Mucosa of rectum (tissue), 2 donors: ENCODE results near the gene RPL36.

ENCODE experiments used
- H3K27ac ChIP-seq, 2 donors: one replicate each; pipeline ENCODE4 v1.7.0; 2013; ENCODE audit warnings: inconsistent platforms in 2 of 2, low read depth in 2 of 2, low read length in 2 of 2
- H3K27me3 ChIP-seq, 2 donors: one replicate each; pipeline ENCODE4 v1.7.0; 2013; ENCODE audit warnings: low read length in 2 of 2; ENCODE audit not compliant: control insufficient read depth in 2 of 2, insufficient read depth in 2 of 2
- H3K36me3 ChIP-seq, 2 donors: one replicate each; pipeline ENCODE4 v1.7.0; 2013; ENCODE audit warnings: low read length in 2 of 2; ENCODE audit not compliant: control insufficient read depth in 2 of 2, insufficient read depth in 2 of 2
- H3K4me1 ChIP-seq, 2 donors: one replicate each; pipeline ENCODE4 v1.7.0; 2013; ENCODE audit warnings: low read length in 2 of 2, mild to moderate bottlenecking in 1 of 2; ENCODE audit not compliant: control insufficient read depth in 2 of 2, insufficient read depth in 2 of 2
- H3K4me3 ChIP-seq, 2 donors: one replicate each; pipeline ENCODE4 v1.7.0; 2013; ENCODE audit warnings: low read length in 2 of 2
- H3K9ac ChIP-seq, 2 donors: one replicate each; pipeline ENCODE4 v1.7.0; 2013; ENCODE audit warnings: low read length in 2 of 2, low read depth in 1 of 2, mild to moderate bottlenecking in 1 of 2
- H3K9me3 ChIP-seq, 2 donors: one replicate each; pipeline ENCODE4 v1.7.0; 2013; ENCODE audit warnings: low read length in 2 of 2; ENCODE audit not compliant: control insufficient read depth in 2 of 2
- donor health status: healthy.
- donor health status: Normal muscosa, but diverticular disease.

Gene RPL36

GRCh38 chr19:5654931-5655330, 35.2 kb upstream of the RPL36 start:
- no peak overlapping the region for H3K27ac ChIP-seq
- H3K9ac ChIP-seq: no peak overlapping the region
- no peaks in the 10 kb centered on the region for H3K9me3 ChIP-seq
- no peak overlapping the region for H3K4me3 ChIP-seq
- no peaks in the 10 kb centered on the region for H3K4me1 ChIP-seq
- H3K36me3 ChIP-seq: peaks cover 64 to 71% of the 10 kb centered on the region in 2 donors
- H3K27me3 ChIP-seq: no peaks in the 10 kb centered on the region

DNA sequence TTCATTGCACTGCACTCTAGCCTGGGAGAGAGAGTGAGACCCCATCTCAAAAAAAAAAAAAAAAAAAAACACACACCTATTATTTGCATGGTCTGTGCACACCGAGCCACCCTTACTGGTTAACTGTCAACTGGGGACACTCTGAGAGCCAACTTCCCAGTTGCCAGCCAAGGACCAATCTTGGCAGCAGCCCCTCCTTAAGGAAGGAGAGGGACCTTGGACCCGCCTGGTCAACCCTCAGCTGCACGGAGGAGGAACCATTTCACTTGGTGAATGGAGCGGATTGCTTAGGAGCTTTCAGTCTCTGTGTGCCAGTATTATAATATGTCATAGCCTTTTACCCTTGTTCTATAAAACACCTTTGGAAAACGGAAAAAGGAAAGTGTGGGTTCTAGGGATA, 34.7 kb upstream of the RPL36 start:
- Histone ChIP-seq H3K4me3 (no peak overlapping the region), H3K9me3 (no peaks in the 10 kb centered on the region), H3K4me1 (no peaks in the 10 kb centered on the region), H3K9ac (no peak overlapping the region), H3K27ac (no peak overlapping the region), H3K36me3 (peaks cover 62 to 71% of the 10 kb centered on the region in 2 donors), H3K27me3 (no peaks in the 10 kb centered on the region)

- Histone ChIP-seq H3K27me3 (no peaks in the 10 kb centered on the region), H3K9ac (no peak overlapping the region), H3K4me3 (no peak overlapping the region), H3K27ac (no peak overlapping the region), H3K4me1 (no peaks in the 10 kb centered on the region), H3K9me3 (no peaks in the 10 kb centered on the region), H3K36me3 (peaks cover 64 to 74% of the 10 kb centered on the region in 2 donors)
These were observed 28.6 kb upstream of the RPL36 start for GRCh38 chr19:5661483-5661882.

DNA sequence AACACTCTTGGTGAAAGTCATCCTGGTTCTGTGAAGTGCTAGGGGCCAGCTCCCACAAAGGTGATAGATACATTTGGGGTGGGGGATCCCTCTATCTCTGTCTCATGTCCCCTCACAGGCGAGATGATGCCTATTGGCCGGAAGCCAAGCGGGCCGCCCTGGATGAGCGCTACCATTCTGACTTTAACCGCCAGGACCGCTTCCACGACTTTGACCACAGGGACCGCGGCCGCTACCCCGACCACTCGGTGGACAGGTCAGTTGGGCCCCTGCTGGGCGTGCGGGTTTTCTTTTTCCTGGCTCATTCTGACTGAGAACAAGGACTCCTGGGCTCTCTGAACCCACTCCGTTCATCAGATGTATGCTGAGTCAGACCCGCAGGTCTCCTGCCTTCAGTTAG, 26.2 kb upstream of the RPL36 start:
- H3K27ac ChIP-seq: no peak overlapping the region
- no peaks in the 10 kb centered on the region for H3K4me1 ChIP-seq
- H3K9me3 ChIP-seq: no peaks in the 10 kb centered on the region
- H3K27me3 ChIP-seq: no peaks in the 10 kb centered on the region
- peaks cover 73 to 81% of the 10 kb centered on the region in 2 donors for H3K36me3 ChIP-seq
- no peak overlapping the region for H3K9ac ChIP-seq
- H3K4me3 ChIP-seq: no peak overlapping the region

- Histone ChIP-seq H3K4me1 (no peaks in the 10 kb centered on the region), H3K4me3 (no peak overlapping the region), H3K36me3 (peaks cover 77 to 86% of the 10 kb centered on the region in 2 donors), H3K9me3 (no peaks in the 10 kb centered on the region), H3K9ac (no peak overlapping the region), H3K27ac (no peak overlapping the region), H3K27me3 (no peaks in the 10 kb centered on the region)
These were observed 25.6 kb upstream of the RPL36 start for GRCh38 chr19:5664515-5664914.

DNA sequence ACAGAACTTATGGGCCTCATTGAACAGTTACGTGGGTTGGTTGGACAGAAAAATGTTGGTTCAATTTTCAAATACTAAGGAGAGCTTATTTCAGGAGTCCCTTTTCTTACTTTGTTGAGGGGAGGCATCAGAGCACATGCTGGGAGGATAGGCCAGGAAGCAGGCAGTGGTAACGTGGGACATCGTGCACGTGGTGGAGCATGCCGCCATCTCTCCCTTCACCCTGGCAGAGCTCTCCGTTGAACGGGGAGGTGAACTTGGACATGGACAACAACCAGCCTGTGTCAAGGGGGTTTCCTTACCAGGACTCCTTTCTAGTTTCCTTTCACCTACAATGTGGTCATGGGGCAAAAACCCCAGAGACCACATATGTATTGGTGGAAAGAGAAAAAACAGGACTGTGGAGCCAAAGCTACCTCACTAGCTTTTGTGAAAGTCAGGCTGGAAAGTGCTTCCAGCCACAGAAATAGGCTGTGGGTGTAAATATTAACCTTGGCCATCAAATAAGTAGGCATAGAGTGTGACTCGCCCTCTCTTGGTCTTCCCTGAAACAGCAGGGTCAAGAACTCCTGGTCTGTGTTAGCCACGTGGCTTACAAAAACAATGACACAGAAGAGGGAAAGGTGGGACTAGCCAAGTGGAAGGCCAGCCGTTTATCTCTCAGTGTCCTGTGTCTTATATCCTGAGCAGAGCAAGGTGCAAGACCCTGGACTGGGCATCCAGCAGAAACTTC, 24.1 kb upstream of the RPL36 start:
- no peak overlapping the region for H3K4me3 ChIP-seq
- no peaks in the 10 kb centered on the region for H3K27me3 ChIP-seq
- H3K4me1 ChIP-seq: no peaks in the 10 kb centered on the region
- H3K9me3 ChIP-seq: no peaks in the 10 kb centered on the region
- H3K36me3 ChIP-seq: peaks cover 74 to 80% of the 10 kb centered on the region in 2 donors
- H3K27ac ChIP-seq: no peak overlapping the region
- H3K9ac ChIP-seq: no peak overlapping the region

DNA sequence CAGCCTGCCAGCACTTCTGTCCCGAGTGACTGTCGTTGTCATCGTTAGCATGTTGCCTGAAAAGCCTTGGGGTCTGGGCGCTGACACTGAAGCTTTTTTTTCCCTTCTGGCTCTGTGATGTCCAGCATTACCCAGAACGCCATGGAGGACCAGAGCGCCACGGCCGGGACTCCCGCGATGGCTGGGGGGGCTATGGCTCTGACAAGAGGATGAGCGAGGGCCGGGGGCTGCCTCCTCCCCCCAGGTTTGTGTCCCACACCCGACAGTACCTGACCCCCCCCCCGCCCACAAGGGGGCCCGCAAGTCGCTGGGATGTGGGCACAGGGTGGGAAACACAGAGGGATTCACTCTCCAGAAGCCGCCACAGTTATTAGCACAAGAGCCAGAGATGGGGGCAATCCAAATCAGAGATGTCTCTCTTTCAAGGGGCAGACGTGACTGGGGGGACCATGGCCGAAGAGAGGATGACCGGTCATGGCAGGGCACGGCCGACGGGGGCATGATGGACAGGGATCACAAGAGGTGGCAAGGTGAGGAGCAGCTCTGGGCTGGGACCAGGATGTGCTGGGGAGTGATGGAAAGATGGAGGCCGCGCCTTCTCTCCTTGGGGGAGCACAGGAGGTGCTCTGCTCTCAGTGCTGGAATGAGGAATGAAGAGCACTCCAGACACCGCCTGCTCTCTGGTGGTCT, 23.0 kb upstream of the RPL36 start:
- Histone ChIP-seq H3K36me3 (peaks cover 69 to 71% of the 10 kb centered on the region in 2 donors), H3K9ac (no peak overlapping the region), H3K4me1 (no peaks in the 10 kb centered on the region), H3K27me3 (no peaks in the 10 kb centered on the region), H3K9me3 (no peaks in the 10 kb centered on the region), H3K4me3 (no peak overlapping the region), H3K27ac (no peak overlapping the region)

GRCh38 chr19:5667751-5668271, 22.3 kb upstream of the RPL36 start:
- Histone ChIP-seq H3K9me3 (no peaks in the 10 kb centered on the region), H3K4me1 (no peaks in the 10 kb centered on the region), H3K27ac (no peak overlapping the region), H3K4me3 (no peak overlapping the region), H3K27me3 (no peaks in the 10 kb centered on the region), H3K9ac (no peak overlapping the region), H3K36me3 (peaks cover 64 to 67% of the 10 kb centered on the region in 2 donors)

GRCh38 chr19:5669212-5669611, 20.9 kb upstream of the RPL36 start:
- H3K9ac ChIP-seq: no peak overlapping the region
- no peaks in the 10 kb centered on the region for H3K9me3 ChIP-seq
- H3K27ac ChIP-seq: no peak overlapping the region
- H3K4me3 ChIP-seq: no peak overlapping the region
- H3K27me3 ChIP-seq: no peaks in the 10 kb centered on the region
- H3K36me3 ChIP-seq: peaks cover 50 to 54% of the 10 kb centered on the region in 2 donors
- H3K4me1 ChIP-seq: no peaks in the 10 kb centered on the region

DNA sequence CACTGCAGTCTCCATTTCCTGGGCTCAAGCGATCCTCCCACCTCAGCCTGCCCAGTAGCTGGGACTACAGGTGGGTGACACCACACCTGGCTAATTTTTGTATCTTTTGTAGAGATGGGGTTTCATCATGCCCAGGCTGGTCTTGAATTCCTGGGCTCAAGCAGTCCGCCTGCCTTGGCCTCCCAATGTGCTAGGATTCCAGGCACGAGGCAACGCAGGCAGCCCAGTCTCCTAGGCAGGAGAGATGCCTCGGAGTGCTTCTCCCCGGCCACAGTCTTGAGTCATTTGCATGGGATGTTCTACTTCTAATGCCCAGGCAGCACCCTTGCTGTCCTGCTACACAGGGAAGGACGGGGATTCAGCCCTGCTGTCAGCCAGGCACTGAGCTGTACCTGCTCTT, 18.5 kb upstream of the RPL36 start:
- Histone ChIP-seq H3K9me3 (no peaks in the 10 kb centered on the region), H3K36me3 (peaks cover 27 to 30% of the 10 kb centered on the region in 2 donors), H3K4me1 (peaks cover 1 to 5% of the 10 kb centered on the region in 2 donors), H3K27ac (no peak overlapping the region), H3K4me3 (no peak overlapping the region), H3K27me3 (no peaks in the 10 kb centered on the region), H3K9ac (no peak overlapping the region)
